ENCODE results near the gene NAALAD2. TPM values are rescaled to one million over a fixed set of nuclear protein-coding genes. Genes with fewer than 3 reads are reported as not detected.

Gene NAALAD2
- total RNA-seq = 0.11 and 0.60 TPM in 2 replicates

GRCh38 chr11:90134478-90135003 lies at the start of gene NAALAD2:
NAALAD2 (plus strand) TSS chr11:90134663; CDS start chr11:90134759, 96 bp downstream.

GRCh38 chr11:90085650-90086049 lies 48.8 kb upstream of the NAALAD2 start, which contains the start of gene UBTFL1:
UBTFL1 (plus strand) TSS chr11:90085950; CDS start chr11:90085950, 0 bp downstream.

DNA sequence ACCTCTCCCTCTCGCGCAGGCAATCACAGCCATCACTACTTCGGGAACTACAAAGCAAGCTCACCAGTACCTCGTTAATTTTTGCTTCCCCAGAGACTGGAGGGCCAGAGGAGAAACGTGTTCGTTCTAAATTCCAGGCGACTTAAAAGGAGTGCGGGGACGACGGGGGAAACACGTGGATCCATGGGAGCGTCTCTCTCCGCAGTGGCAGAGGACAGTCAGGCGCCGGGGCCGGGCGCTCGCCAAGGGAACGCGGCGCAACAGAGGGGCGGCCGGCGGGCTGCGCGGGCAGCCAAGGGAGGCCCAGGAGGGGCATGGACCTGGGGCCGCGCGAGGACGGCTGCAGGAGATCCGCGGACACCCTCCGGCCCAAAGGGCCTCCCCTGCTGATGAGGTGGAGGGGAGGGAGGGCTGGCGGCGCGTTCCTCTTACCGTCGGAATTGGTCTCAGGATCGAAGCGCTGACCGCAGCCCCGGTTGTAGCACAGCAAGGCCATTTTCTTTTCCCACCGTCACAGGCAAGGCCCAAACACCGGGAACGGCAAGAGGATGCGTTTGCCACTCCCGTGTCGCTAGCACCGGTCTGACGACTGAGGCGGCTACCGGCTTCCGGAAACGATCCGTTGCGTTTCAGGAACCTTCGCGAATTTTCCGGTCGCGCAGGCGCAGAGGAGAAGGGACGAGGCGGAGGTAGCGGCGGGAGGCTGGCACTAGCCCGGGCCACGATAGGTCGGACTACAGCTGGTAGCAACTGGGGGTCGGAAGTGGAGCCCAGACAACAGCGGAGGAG lies 88.2 kb downstream of the NAALAD2 start, which contains the start of gene CHORDC1:
Gene CHORDC1 (minus strand): TSS at position 591 of the 789 bp plus-strand sequence. CDS start 95 bp downstream, at position 496.

Other genes starting within 250 kb of the NAALAD2 start
- gene TRIM49D1, start 212.4 kb upstream of the NAALAD2 start, total RNA-seq = not detected in 2 replicates
- not detected in 2 replicates for gene TRIM49D2, start 210.6 kb upstream of the NAALAD2 start, total RNA-seq
- not detected in 2 replicates for gene TRIM64, start 168.6 kb upstream of the NAALAD2 start, total RNA-seq
- not detected in 2 replicates for gene TRIM49C, start 103.6 kb upstream of the NAALAD2 start, total RNA-seq
- not detected in 2 replicates for gene UBTFL1, start 48.7 kb upstream of the NAALAD2 start, total RNA-seq
- gene CHORDC1, start 88.4 kb downstream of the NAALAD2 start, total RNA-seq = 14.6 and 25.7 TPM in 2 replicates